EH (cell line): Measurements from ENCODE around the gene LCMT2.

Experiments used
- DNase-seq: peaks from one replicate; pipeline ENCODE4 v3.0.0-alpha.2; 2015; ENCODE audit warnings: low read depth

Gene LCMT2

GRCh38 chr15:43329960-43330779 lies at the start of gene LCMT2:
Gene LCMT2 (minus strand): TSS chr15:43330573. CDS start chr15:43330489, 84 bp downstream.
- DNase-seq: peak; percentile 94

GRCh38 chr15:43378601-43379000 lies 48.2 kb upstream of the LCMT2 start:
- DNase-seq: no peak

GRCh38 chr15:43376017-43376705 lies 45.8 kb upstream of the LCMT2 start:
- peak; percentile 35 for DNase-seq

GRCh38 chr15:43370975-43371974 lies 40.9 kb upstream of the LCMT2 start, which contains the start of the genes TUBGCP4 and ZSCAN29:
Gene TUBGCP4 (plus strand): TSS chr15:43371101. CDS start chr15:43371355, 254 bp downstream.
Gene ZSCAN29 (minus strand): TSS chr15:43371043. CDS start chr15:43369913, 1,130 bp downstream.
- DNase-seq: peak; percentile 84

- peak; percentile 53 for DNase-seq
Measured at GRCh38 chr15:43370310-43370974, 40.1 kb upstream of the LCMT2 start.

- DNase-seq: peak; percentile 3
Measured at GRCh38 chr15:43361313-43361903, 31.0 kb upstream of the LCMT2 start.

GRCh38 chr15:43360821-43361220 lies 30.4 kb upstream of the LCMT2 start:
- no peak for DNase-seq

GRCh38 chr15:43352693-43353382 lies 22.5 kb upstream of the LCMT2 start:
- no peak for DNase-seq

- no peak for DNase-seq
Measured at GRCh38 chr15:43347114-43347513, 16.7 kb upstream of the LCMT2 start.

GRCh38 chr15:43346305-43346704 lies 15.9 kb upstream of the LCMT2 start:
- DNase-seq: peak; percentile 12

- no peak for DNase-seq
Measured at GRCh38 chr15:43330780-43331087, 361 bp upstream of the LCMT2 start.

- DNase-seq: peak; percentile 61
Measured at GRCh38 chr15:43329217-43329959, 985 bp downstream of the LCMT2 start.

- no peak for DNase-seq
Measured at GRCh38 chr15:43325039-43325684, 5.2 kb downstream of the LCMT2 start.

GRCh38 chr15:43318990-43319771 lies 11.2 kb downstream of the LCMT2 start:
- DNase-seq: no peak

GRCh38 chr15:43317566-43318184 lies 12.7 kb downstream of the LCMT2 start:
- peak; percentile 20 for DNase-seq

- no peak for DNase-seq
Measured at GRCh38 chr15:43316971-43317346, 13.4 kb downstream of the LCMT2 start.

GRCh38 chr15:43316016-43316970 lies 14.1 kb downstream of the LCMT2 start:
- DNase-seq: no peak
